Measurements from ENCODE around the gene TMEM248. TPM values are rescaled to one million over a fixed set of nuclear protein-coding genes. Genes with fewer than 3 reads are reported as not detected.
"Not testable (repeated sequence)": the region's sequence is repeated elsewhere in the genome, so short reads cannot be mapped to it uniquely, and the experiment has no call there.

TMEM248 gene
- total RNA-seq, 2 donors from 2014 or later: 53.6 to 64.1 TPM

- intact Hi-C loops (cut with DNase I): no loop called here
- DNase-seq: no peak
- no peak for ATAC-seq
Observed at GRCh38 chr7:66905689-66906088, 15.3 kb upstream of the TMEM248 start.

DNA sequence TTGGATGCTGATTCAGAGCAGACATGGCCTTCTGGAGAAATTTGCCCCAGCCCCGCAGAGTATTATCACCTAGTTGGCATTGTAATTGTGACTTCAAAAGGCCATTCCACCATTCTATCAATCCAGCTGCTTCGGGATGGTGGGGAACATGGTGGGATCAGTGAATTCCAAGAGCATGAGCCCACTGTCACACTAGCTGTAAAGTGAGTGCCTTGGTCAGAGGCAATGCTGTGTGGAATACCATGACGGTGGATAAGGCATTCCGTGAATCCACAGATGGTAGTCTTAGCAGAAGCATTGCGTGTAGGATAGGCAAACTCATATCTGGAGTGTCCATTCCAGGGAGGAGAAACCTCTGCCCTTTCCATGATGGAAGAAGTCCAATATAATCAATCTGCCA is 13.3 kb upstream of the TMEM248 start:
- intact Hi-C loops (cut with DNase I): no loop called here
- no peak for ATAC-seq
- no peak for DNase-seq

DNA sequence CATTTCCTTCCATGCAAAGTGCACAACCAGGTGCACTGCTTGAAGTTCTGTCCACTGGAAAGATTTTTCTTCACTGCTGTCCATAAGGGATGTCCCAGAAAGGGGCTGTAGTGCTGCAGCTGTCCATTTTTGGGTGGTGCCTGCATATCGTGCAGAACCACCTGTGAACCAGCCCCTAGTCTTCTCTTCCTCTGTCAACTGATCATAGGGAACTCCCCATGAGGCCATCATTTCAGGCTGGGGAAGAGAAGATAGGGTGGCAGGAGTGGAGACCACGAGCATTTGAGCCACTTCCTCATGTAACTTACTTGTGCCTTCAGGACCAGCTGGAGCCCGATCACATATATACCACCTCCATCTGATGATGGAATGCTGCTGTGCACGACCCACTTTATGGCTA is 12.4 kb upstream of the TMEM248 start:
- ATAC-seq; DNase-seq; intact Hi-C loops (cut with DNase I): not testable (repeated sequence)

DNA sequence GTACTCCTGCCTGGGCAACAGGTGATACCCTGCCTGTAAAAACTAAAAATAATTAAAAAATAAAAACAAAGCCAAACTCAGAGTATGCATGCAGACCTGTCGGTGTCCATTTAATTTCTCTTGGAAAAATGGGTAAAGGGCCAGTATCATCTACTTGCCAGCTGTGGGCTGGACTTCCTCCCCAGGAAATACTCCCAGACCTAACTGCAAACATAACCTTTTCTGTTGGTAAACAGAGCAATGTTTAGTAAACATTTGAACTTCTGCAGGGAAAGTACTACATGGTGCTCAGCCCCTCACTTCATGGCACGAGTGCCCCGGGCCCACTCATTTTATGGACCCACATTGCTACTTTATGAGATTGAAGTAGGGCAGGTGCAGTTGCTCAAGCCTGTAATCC is 10.2 kb upstream of the TMEM248 start:
- DNase-seq: no peak
- ATAC-seq: no peak
- intact Hi-C loops (cut with DNase I): no loop called here

DNA sequence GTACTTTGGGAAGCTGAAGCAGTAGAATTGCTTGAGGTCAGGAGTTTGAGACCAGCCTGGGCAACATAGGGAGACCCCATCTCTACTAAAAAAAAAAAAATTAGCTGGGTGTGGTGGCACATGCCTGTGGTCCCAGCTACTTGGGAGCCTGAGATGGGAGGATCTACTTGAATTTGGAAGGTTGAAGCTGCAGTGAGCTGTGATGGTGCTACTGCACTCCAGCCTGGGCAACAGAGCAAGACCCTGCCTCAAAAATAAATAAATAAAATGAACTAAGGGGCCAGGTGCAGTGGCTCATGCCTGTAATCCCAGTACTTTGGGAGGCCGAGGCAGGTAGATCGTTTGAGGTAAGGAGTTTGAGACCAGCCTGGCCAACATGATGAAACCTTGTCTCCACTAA is 9.8 kb upstream of the TMEM248 start:
- intact Hi-C loops (cut with DNase I); ATAC-seq; DNase-seq: not testable (repeated sequence)

GRCh38 chr7:66912195-66912594 is 8.8 kb upstream of the TMEM248 start:
- intact Hi-C loops (cut with DNase I): no loop called here
- no peak for ATAC-seq

GRCh38 chr7:66913118-66914037 is 7.6 kb upstream of the TMEM248 start:
- DNase-seq: no peak
- intact Hi-C loops (cut with DNase I): no loop called here
- no peak for ATAC-seq

More at GRCh38 chr7:66912195-66912594, 8.8 kb upstream of the TMEM248 start:
- no peak for DNase-seq

DNA sequence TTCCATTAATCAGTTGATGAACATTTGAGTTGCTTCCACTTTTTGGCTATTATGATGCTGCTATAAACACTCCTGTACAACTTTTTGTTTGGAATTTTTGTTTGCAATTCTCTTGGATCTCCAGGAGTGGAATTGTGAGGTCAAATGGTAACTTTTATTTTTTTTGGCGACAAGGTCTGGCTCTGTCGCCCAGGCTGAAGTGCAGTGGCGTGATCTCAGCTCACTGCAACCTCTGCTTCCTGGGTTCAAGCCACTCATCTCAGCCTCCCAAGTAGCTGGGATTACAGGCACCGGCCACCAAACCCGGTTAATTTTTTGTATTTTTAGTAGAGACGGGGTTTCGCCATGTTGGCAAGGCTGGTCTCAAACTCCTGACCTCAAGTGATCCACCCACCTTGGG is 3.1 kb upstream of the TMEM248 start:
- DNase-seq; intact Hi-C loops (cut with DNase I); ATAC-seq: not testable (repeated sequence)

GRCh38 chr7:66919304-66919703 is 1.7 kb upstream of the TMEM248 start:
- no peak for DNase-seq
- no peak for ATAC-seq
- intact Hi-C loops (cut with DNase I): no loop called here

GRCh38 chr7:66919704-66920103 is 1.3 kb upstream of the TMEM248 start:
- ATAC-seq: no peak
- intact Hi-C loops (cut with DNase I): no loop called here
- DNase-seq: no peak

GRCh38 chr7:66920256-66920655 is 769 bp upstream of the TMEM248 start:
- no peak for DNase-seq
- no peak for ATAC-seq
- intact Hi-C loops (cut with DNase I): no loop called here

- intact Hi-C loops (cut with DNase I): no loop called here
- peak; percentile 39 to 67 for ATAC-seq
- peak; percentile 58 for DNase-seq
Observed at GRCh38 chr7:66921396-66921917, 432 bp downstream of the TMEM248 start.

- DNase-seq: no peak
- intact Hi-C loops (cut with DNase I): no loop called here
- no peak for ATAC-seq
Observed at GRCh38 chr7:66921918-66922486, 977 bp downstream of the TMEM248 start.

GRCh38 chr7:66925255-66925654 is 4.2 kb downstream of the TMEM248 start:
- no peak for ATAC-seq
- DNase-seq: no peak
- intact Hi-C loops (cut with DNase I): no loop called here

GRCh38 chr7:66927348-66927948 is 6.4 kb downstream of the TMEM248 start:
- intact Hi-C loops (cut with DNase I): no loop called here
- ATAC-seq (peak in 1 of 2 donors; percentile 27), DNase-seq (no peak)

GRCh38 chr7:66928388-66928787 is 7.4 kb downstream of the TMEM248 start:
- peak in 1 of 2 donors; percentile 36 for ATAC-seq
- DNase-seq: no peak
- intact Hi-C loops (cut with DNase I): no loop called here

DNA sequence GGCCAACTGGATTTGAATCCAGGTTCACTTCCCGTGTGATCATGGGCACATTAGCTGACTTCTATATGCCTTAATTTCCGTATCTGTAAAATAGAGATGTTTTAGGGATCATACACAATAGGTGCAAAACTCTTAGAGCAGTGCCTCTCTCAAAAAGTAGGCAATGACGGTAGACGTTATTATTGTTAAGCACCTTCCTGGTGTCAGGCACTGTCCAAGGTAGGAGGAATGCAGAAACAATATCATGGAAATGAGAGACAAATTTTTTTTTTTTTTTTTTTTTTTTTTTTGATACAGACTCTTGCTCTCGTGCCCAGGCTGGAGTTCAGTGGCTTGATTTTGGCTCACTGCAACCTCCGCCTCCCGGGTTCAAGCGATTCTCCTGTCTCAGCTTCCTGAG is 8.1 kb downstream of the TMEM248 start:
- intact Hi-C loops (cut with DNase I): no loop called here
- DNase-seq (no peak), ATAC-seq (no peak)

DNA sequence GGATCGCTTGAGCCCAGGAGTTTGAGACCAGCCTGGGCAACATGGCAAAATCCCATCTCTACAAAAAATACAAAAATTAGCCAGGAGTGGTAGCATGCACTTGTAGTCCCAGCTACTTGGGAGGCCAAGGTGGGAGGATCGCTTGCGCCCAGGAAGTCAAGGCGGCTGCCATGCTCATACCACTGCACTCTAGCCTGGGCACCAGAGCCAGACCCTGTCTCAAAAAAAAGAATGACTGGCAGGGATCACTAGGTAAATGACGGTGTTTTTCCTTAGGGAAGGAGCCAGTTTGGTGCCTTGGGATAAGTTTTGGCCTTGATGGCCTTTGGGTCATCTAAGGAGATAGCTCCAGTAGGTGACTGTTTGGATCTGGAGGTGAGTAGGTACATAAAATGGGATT is 8.9 kb downstream of the TMEM248 start:
- intact Hi-C loops (cut with DNase I): no loop called here
- DNase-seq: no peak
- no peak for ATAC-seq

DNA sequence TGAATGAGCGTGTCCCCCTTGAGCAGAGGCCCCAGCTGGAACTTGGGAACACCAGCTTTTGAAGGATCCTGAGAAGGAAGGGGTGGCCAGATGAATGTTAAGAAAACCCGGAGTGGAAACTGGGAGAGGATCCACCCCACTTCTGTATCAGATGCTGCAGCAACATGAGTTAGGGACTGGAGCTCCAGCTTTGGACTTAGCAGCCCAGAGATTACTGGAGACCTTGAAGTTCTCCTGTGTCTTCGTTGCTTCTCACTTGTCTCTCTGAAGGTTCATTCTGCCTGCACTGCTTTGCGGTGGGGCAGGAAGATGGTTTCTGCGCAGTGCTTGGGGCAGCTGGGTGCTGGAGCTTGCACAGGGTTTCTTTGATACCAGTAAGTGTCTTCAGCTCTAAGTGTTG is 9.3 kb downstream of the TMEM248 start:
- intact Hi-C loops (cut with DNase I): no loop called here
- ATAC-seq: no peak
- DNase-seq: no peak

GRCh38 chr7:66933469-66933868 is 12.4 kb downstream of the TMEM248 start:
- ATAC-seq (no peak), DNase-seq (no peak)
- intact Hi-C loops (cut with DNase I): no loop called here

All from left cardiac atrium (tissue), 4 donors.